Endothelial cell of hepatic sinusoid (primary cell): Measurements from ENCODE around the gene BCL6B.

Experiments used
- in situ Hi-C: cut with HindIII; loops from 2 replicates; pipeline ENCODE4 v1.10.0; 2017; ENCODE audit warnings: low sequenced_read_pairs

BCL6B gene

DNA sequence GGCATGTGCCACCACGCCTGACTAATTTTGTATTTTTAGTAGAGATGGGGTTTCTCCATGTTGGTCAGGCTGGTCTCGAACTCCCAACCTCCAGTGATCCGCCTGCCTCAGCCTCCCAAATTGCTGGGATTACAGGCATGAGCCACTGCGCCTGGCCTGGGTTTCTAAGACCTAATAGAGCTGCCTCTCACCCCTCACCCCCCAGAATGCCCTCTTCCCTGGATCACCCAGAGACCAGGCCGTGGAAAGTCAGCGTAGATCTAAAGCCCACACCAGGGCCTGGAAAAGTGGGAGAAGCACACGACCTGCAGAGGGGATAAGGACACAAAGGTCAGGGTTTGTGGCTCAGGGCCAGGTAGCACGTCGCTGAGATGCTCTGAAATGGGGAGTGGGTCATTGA is 27.7 kb downstream of the BCL6B start:
- in situ Hi-C loops, result loop anchor here (5.0 to 10.0 kb wide), 2 partner anchors 57 to 84 kb away; no protein-coding TSS in a partner anchor

DNA sequence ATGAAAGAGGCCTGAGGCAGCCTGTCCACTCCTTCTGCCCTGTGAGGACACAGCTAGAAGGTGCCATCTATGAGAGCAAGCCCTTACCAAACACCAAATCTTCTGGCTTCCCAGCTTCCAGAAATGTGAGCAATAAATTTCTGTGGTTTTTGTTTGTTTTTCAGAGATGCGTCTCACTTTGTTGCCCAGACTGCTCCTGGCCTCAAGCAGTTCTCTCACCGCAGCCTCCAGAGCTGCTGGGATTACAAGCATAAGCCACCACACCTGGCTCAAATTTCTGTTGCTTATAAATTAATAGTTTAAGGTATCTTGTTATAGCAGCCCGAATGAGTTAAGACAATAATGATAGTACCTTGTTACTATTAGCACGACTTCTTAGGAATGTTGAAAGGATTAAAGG is 33.5 kb downstream of the BCL6B start:
- in situ Hi-C loops, result loop anchor here (10.0 kb wide), 1 partner anchor 78 kb away; no protein-coding TSS in a partner anchor

DNA sequence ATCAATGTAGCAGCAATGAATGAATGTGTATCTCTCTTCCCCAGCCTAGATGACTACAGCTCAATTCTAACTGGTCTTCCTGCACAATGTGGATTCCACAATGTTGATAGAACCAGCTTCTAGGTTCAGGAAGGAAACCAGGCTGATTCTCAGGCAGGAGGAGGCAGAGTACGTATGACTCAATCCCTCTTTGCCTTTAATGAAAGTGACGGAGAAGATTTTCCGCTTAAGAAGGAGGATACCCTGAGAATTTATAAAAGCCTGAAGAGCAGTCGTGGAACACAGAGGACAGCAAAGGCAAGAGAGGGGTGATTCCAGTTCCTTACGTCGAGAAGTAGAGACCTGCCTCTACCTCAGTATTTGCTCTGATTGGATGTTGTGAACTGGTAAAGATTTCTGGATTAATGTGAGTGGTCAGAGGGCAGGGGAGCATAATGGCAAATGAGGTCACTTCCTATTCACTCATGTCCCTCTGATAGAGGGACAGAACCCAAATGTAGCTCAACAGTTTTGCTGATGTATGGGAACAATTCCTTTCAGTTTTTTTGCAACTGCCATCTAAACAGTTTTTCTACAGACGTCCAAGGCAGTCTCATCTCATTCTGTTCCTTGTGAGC is 36.1 kb downstream of the BCL6B start:
- in situ Hi-C loops, result loop anchor here (10.0 kb wide), 1 partner anchor 76 kb away; no protein-coding TSS in a partner anchor

- in situ Hi-C loops, result no loop called here
Observed at GRCh38 chr17:7060165-7060891, 37.5 kb downstream of the BCL6B start.

GRCh38 chr17:7063518-7064094 is 40.8 kb downstream of the BCL6B start:
- in situ Hi-C loops, result no loop called here

- in situ Hi-C loops, result no loop called here
Observed at GRCh38 chr17:7064261-7064660, 41.4 kb downstream of the BCL6B start.

- in situ Hi-C loops, result no loop called here
Observed at GRCh38 chr17:7067198-7067597, 44.3 kb downstream of the BCL6B start.

DNA sequence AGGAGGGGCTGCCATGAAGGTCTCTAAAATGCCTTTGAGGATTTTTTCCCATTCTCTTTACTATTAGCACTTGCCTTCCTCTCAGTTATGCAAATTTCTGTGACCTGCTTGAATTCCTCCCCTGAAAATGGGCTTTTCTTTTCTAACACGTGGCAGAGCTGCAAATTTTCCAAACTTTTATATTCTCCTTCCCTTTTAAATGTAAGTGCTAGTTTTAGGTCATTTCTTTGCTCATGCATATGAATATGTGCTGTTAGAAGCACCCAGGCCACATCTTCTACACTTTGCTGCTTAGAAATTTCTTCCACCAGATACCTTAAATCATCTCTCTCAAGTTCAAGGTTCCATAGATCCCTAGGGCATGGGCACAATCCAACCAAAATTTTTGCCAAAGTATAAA is 45.4 kb downstream of the BCL6B start:
- in situ Hi-C loops, result no loop called here

GRCh38 chr17:7070712-7071111 is 47.9 kb downstream of the BCL6B start:
- in situ Hi-C loops, result loop anchor here (5.0 kb wide), 1 partner anchor 47 kb away; no protein-coding TSS in a partner anchor

DNA sequence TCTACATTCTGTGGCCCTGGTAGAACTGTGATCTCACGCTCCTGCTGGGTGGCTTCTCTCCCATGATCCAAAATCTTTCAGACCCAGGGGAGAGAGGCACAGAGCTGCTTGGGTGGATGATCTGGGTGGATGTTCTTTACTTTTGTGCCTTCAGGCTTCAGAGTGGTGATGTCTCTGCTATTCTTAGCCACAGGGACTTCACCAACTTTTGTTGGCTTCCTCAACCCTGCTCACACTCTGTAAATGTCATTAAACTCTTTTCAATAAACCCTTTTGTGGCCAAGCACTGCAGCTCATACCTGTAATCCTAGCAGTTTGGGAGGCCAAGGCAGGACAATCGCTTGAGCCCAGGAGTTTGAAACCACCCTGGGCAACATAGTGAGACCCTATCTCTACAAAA is 49.6 kb downstream of the BCL6B start:
- in situ Hi-C loops, result loop anchor here (5.0 kb wide), 1 partner anchor 45 kb away; no protein-coding TSS in a partner anchor

DNA sequence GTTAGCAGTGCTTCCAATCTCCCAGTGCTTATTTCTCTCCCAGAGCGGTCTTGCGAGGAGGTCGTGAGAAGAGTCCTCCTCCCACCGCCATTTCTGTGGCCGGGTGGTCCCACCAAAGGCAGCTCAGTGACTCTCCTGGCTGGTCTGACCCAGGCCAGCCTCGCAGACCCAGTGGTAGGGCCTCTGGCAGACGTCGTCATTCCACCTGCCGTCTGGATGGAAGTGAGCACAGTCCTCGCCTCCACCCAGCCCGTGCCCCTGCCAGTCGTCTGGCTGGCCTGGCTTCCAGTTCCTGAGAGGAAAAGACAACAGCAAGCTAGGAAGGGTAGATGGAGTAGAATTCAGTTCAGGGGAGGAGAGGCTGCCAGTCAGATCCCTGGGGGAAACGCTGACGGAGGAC is 52.1 kb downstream of the BCL6B start:
- in situ Hi-C loops, result loop anchor here (5.0 kb wide), 1 partner anchor 42 kb away; no protein-coding TSS in a partner anchor

- in situ Hi-C loops, result no loop called here
Observed at GRCh38 chr17:7077911-7078546, 55.2 kb downstream of the BCL6B start.

- in situ Hi-C loops, result no loop called here
Observed at GRCh38 chr17:7078711-7079110, 55.9 kb downstream of the BCL6B start.
